Fibroblast of mammary gland (primary cell): ENCODE results near the gene COL23A1.

Source experiments
- DNase-seq: peaks from one replicate; pipeline ENCODE4 v3.0.0-alpha.2; 2010; ENCODE audit warnings: low read depth
- H3K4me3 ChIP-seq: 2 replicates; pipeline ENCODE4 v1.5.1; 2011; ENCODE audit warnings: low read depth, mild to moderate bottlenecking, low read length, moderate library complexity; ENCODE audit not compliant: control insufficient read depth
- TF ChIP-seq, protein P1 (sequence below): conservative IDR thresholded peaks from 2 replicates; pipeline ENCODE4 v1.5.1; 2011; ENCODE audit warnings: low read depth, low read length, inconsistent platforms; ENCODE audit not compliant: control insufficient read depth, insufficient read depth

The COL23A1 gene

DNA sequence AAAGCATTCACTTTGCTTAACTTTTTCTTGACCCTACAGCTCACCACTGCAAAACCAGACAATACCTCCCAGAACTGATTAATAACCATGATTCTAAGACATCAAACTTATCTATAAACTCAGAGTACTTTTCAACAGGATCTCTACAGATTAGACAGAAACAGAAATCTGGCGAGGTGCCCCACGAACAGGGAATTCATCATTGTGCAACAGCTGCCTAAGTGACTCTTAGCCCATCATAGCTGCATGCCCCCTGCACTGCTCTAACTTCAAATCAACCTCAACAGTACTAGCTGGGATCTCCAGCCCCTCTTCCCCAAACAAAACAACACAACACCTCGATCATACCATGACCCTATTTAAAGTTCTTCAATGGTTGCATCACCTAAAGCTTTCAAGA lies 16.1 kb upstream of the COL23A1 start:
- TF ChIP-seq, protein P1, sequence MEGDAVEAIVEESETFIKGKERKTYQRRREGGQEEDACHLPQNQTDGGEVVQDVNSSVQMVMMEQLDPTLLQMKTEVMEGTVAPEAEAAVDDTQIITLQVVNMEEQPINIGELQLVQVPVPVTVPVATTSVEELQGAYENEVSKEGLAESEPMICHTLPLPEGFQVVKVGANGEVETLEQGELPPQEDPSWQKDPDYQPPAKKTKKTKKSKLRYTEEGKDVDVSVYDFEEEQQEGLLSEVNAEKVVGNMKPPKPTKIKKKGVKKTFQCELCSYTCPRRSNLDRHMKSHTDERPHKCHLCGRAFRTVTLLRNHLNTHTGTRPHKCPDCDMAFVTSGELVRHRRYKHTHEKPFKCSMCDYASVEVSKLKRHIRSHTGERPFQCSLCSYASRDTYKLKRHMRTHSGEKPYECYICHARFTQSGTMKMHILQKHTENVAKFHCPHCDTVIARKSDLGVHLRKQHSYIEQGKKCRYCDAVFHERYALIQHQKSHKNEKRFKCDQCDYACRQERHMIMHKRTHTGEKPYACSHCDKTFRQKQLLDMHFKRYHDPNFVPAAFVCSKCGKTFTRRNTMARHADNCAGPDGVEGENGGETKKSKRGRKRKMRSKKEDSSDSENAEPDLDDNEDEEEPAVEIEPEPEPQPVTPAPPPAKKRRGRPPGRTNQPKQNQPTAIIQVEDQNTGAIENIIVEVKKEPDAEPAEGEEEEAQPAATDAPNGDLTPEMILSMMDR: no peak

DNA sequence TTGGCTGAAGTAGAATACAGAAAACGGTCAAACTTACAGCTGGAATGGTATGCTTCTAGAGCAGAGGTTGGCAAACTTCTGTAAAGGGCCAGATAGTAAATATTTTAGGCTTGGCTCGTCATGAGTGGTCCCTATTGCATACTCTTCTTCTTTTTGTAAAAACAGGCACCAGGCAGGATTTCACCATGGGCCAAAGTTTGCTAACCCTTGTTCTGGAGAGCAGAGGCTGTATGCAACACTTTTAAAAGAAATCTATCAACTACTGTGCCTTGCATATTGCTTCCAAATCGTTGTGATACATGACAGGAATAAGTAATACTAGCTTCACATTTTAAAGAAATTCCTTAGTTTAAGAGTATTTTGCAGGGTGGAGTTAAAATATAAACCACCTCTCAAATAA lies 15.6 kb upstream of the COL23A1 start:
- no peak overlapping the region for H3K4me3 ChIP-seq
- TF ChIP-seq, protein P1: no peak
- DNase-seq: no peak

More for the DNA sequence above, 16.1 kb upstream of the COL23A1 start:
- no peak overlapping the region for H3K4me3 ChIP-seq
- peak; percentile 27 for DNase-seq

DNA sequence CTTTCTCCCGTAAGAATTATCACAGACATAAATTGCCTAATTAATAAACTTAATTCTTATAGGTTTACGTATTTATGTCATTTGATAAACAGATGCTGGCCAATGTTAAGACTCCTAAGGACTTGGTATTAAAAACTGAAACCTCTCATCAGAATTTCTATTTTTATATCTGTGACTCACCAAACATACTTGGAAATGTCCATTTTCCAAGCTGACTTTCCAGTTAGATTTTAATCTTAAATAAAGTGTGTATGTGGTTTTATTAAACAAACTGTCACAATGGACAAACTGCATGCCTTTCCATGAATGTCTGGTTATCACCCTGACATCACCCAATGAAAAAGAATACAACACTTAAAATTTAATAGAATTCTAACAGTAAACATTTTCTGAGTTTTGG lies 12.6 kb upstream of the COL23A1 start:
- no peak overlapping the region for H3K4me3 ChIP-seq
- TF ChIP-seq, protein P1: no peak
- DNase-seq: peak; percentile 15

DNA sequence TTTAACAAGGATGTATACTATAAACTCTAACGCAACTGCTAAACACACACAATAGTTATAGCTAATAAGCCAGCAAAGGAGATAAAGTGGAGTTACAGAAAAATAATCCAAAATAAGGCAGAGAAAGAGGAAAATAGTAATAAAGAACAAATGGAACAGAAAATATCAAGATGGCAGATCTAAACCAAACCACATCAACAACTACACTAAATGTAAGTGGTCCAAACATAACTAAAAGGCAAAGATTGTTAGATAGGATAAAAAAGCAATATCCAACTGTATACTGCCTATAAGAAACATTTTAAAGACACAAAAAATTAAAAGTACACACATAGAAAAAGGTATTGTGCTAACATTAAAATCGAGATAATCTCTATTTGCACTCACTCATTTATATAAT lies 5.6 kb upstream of the COL23A1 start:
- TF ChIP-seq, protein P1: no peak
- H3K4me3 ChIP-seq: no peak overlapping the region
- no peak for DNase-seq

DNA sequence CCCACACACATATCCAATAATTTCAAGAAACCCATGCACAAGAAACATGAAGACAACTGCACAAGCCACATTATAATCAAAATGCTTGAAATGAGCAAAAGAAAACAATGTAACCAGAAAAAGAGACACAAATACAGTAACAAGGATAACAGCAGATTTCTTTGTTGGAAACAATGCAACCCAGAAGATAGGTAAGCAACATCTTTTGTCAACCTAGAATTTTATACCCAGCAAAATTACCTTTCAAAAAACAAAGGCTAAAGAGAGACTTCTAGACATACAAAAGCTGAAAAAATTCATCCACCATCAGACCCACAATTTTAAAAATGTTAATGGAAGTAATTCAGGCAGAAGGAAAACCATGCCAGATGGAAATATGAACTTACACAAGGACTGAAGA lies 5.0 kb upstream of the COL23A1 start:
- no peak overlapping the region for H3K4me3 ChIP-seq
- TF ChIP-seq, protein P1: no peak
- no peak for DNase-seq

DNA sequence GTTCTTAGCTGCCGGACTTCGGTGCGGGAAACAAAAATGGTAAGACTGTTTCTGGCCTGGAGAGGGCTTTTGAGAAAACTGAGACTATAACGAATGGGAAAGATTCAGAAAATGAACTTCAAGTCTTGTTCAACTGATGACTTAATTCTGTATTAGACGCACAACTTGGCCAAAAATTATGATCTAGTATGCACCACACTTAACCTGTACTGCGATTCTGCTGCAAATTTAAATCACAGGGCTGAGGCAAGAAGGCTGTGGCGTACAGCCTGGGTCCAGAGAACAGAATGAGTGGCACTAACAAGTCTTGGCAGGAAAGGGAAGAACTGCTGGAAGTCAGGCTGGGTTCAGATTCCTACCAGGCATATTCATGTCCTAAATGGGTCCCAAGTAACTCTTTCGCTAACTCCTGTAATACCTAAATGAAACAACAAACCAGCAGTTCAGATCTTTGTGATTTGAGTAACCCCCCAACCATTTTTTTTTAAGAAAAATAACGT lies 781 bp upstream of the COL23A1 start:
- TF ChIP-seq, protein P1: no peak
- no peak for DNase-seq
- no peak overlapping the region for H3K4me3 ChIP-seq
